ENCODE measurements around the gene NME7. TPM values are rescaled to one million over a fixed set of nuclear protein-coding genes. Genes with fewer than 3 reads are reported as not detected.

The NME7 gene
- total RNA-seq, 2 experiments from 2014 or later: 7.1 to 8.5 TPM

GRCh38 chr1:169318536-169319244, 48.9 kb downstream of the NME7 start:
- Mint-ChIP-seq H3K36me3 (ENCODE audit: low read depth) (peaks cover 3% of the 10 kb centered on the region), H3K4me3 (no peak overlapping the region), H3K9me3 (no peaks in the 10 kb centered on the region), H3K27me3 (ENCODE audit: low read depth) (no peaks in the 10 kb centered on the region), H3K4me1 (ENCODE audit: low read depth) (peaks cover 2% of the 10 kb centered on the region), H3K27ac (no peak overlapping the region)
- intact Hi-C loops (cut with micrococcal nuclease): no loop called here
- DNase-seq: no peak
- CTCF ChIA-PET: no interaction called here

- CTCF ChIA-PET: no interaction called here
- DNase-seq: no peak
- Mint-ChIP-seq H3K36me3 (ENCODE audit: low read depth) (peaks cover 3% of the 10 kb centered on the region), H3K4me3 (no peak overlapping the region), H3K27ac (no peak overlapping the region), H3K27me3 (ENCODE audit: low read depth) (no peaks in the 10 kb centered on the region), H3K9me3 (no peaks in the 10 kb centered on the region), H3K4me1 (ENCODE audit: low read depth) (peaks cover 5% of the 10 kb centered on the region)
- intact Hi-C loops (cut with micrococcal nuclease): no loop called here
These were observed 51.0 kb downstream of the NME7 start for GRCh38 chr1:169316556-169316955.

DNA sequence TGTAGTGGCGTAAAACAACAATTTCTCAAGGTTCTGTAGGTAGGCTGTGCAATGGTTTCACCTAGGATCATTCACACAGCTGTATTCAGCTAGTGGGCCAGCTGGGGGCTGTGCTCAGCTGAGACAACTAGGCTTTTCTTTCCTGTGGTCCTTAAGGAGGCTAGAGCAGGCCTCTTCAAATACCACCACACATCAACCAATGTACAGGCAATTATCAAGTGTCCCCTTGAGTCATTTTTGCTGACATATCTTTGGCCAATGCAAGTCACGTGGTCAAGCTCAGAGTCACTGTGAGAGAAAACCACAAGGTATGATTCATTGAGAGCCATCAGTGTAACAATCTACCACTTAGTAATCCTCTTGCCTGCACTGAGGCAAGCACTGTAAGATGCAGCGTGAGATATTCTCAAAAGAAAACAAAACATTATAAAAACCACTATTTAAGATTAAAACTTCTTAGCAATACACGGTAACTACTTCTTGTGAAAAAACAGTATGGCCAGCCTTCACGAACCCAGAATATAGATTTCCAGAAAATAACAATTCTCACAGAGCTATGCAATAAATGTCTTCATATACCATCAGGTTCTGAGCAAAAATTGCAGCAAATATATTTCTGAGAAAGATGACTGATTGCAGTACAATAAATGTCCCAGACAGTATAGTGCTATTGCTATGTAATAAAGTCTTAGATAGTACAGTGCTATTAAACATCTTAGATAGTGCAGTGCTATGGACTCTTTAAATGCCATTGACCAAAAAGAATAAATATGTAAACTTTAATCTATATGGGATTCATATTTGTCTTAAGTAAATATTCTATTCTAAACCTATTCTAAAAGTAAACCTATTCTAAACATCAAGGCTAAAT, 55.3 kb downstream of the NME7 start:
- intact Hi-C loops (cut with micrococcal nuclease): no loop called here
- H3K4me3 Mint-ChIP-seq: no peak overlapping the region
- no peak overlapping the region for H3K27ac Mint-ChIP-seq
- CTCF ChIA-PET: interaction anchor here (1.0 kb wide), 1 partner anchor 36 kb away, joined by 6 read pairs; no protein-coding TSS in a partner anchor
- peaks cover 12% of the 10 kb centered on the region for H3K4me1 Mint-ChIP-seq (ENCODE audit: low read depth)
- H3K36me3 Mint-ChIP-seq (ENCODE audit: low read depth): peaks cover 5% of the 10 kb centered on the region
- H3K27me3 Mint-ChIP-seq (ENCODE audit: low read depth): no peaks in the 10 kb centered on the region
- peak; percentile 27 for DNase-seq
- H3K9me3 Mint-ChIP-seq: no peaks in the 10 kb centered on the region

GRCh38 chr1:169309178-169310166, 58.1 kb downstream of the NME7 start:
- no peak for DNase-seq
- Mint-ChIP-seq H3K4me3 (no peak overlapping the region), H3K36me3 (ENCODE audit: low read depth) (peaks cover 12% of the 10 kb centered on the region), H3K4me1 (ENCODE audit: low read depth) (peaks cover 12% of the 10 kb centered on the region), H3K27ac (no peak overlapping the region), H3K9me3 (no peaks in the 10 kb centered on the region), H3K27me3 (ENCODE audit: low read depth) (no peaks in the 10 kb centered on the region)
- intact Hi-C loops (cut with micrococcal nuclease): no loop called here
- CTCF ChIA-PET: no interaction called here

- H3K27me3 Mint-ChIP-seq (ENCODE audit: low read depth): no peaks in the 10 kb centered on the region
- H3K36me3 Mint-ChIP-seq (ENCODE audit: low read depth): peaks cover 12% of the 10 kb centered on the region
- H3K4me1 Mint-ChIP-seq (ENCODE audit: low read depth): peaks cover 12% of the 10 kb centered on the region
- no peak overlapping the region for H3K27ac Mint-ChIP-seq
- intact Hi-C loops (cut with micrococcal nuclease): no loop called here
- H3K9me3 Mint-ChIP-seq: no peaks in the 10 kb centered on the region
- no peak for DNase-seq
- CTCF ChIA-PET: no interaction called here
- H3K4me3 Mint-ChIP-seq: no peak overlapping the region
These were observed 59.1 kb downstream of the NME7 start for GRCh38 chr1:169308313-169309039.

- CTCF ChIA-PET: interaction anchor here (0.7 kb wide), 1 partner anchor 965 kb away, joined by 3 read pairs; no protein-coding TSS in a partner anchor
- DNase-seq: no peak
- Mint-ChIP-seq H3K27me3 (ENCODE audit: low read depth) (no peaks in the 10 kb centered on the region), H3K4me3 (no peak overlapping the region), H3K27ac (no peak overlapping the region), H3K4me1 (ENCODE audit: low read depth) (peaks cover 9% of the 10 kb centered on the region), H3K9me3 (no peaks in the 10 kb centered on the region), H3K36me3 (ENCODE audit: low read depth) (peaks cover 12% of the 10 kb centered on the region)
- intact Hi-C loops (cut with micrococcal nuclease): no loop called here
These were observed 60.4 kb downstream of the NME7 start for GRCh38 chr1:169307176-169307575.

DNA sequence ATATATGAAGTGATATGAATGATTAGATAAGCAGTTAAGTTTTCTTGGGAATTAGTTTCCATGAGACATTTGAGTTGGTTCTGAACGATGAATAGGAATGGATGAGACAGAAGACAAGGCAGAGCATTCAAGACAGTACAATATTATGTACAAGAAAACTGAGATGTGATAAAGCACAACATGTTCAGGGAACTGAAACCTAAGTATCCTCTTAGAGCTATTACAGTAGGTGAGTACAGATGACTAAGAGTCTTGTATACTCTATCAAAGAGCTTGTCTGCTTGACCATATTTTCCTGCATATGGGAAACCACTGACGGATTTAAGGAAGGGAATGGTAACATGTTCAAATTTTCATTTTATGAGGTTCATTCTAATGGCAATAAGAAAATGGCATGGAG, 61.6 kb downstream of the NME7 start:
- no peaks in the 10 kb centered on the region for H3K27me3 Mint-ChIP-seq (ENCODE audit: low read depth)
- H3K9me3 Mint-ChIP-seq: no peaks in the 10 kb centered on the region
- no peak overlapping the region for H3K4me3 Mint-ChIP-seq
- CTCF ChIA-PET: interaction anchor here (0.6 kb wide), 1 partner anchor 9 kb away, joined by 3 read pairs; no protein-coding TSS in a partner anchor
- H3K4me1 Mint-ChIP-seq (ENCODE audit: low read depth): peaks cover 8% of the 10 kb centered on the region
- H3K27ac Mint-ChIP-seq: no peak overlapping the region
- intact Hi-C loops (cut with micrococcal nuclease): no loop called here
- no peak for DNase-seq
- peaks cover 14% of the 10 kb centered on the region for H3K36me3 Mint-ChIP-seq (ENCODE audit: low read depth)

GRCh38 chr1:169305356-169305755, 62.2 kb downstream of the NME7 start:
- Mint-ChIP-seq H3K27ac (no peak overlapping the region), H3K36me3 (ENCODE audit: low read depth) (peaks cover 16% of the 10 kb centered on the region), H3K9me3 (no peaks in the 10 kb centered on the region), H3K4me3 (no peak overlapping the region), H3K4me1 (ENCODE audit: low read depth) (peaks cover 8% of the 10 kb centered on the region), H3K27me3 (ENCODE audit: low read depth) (no peaks in the 10 kb centered on the region)
- CTCF ChIA-PET: no interaction called here
- intact Hi-C loops (cut with micrococcal nuclease): no loop called here
- DNase-seq: no peak

GRCh38 chr1:169300854-169301253, 66.7 kb downstream of the NME7 start:
- Mint-ChIP-seq H3K4me3 (no peak overlapping the region), H3K9me3 (no peaks in the 10 kb centered on the region), H3K4me1 (ENCODE audit: low read depth) (no peaks in the 10 kb centered on the region), H3K27ac (no peak overlapping the region), H3K27me3 (ENCODE audit: low read depth) (no peaks in the 10 kb centered on the region), H3K36me3 (ENCODE audit: low read depth) (peaks cover 7% of the 10 kb centered on the region)
- no peak for DNase-seq
- intact Hi-C loops (cut with micrococcal nuclease): no loop called here
- CTCF ChIA-PET: no interaction called here

- CTCF ChIA-PET: no interaction called here
- H3K4me3 Mint-ChIP-seq: no peak overlapping the region
- H3K27me3 Mint-ChIP-seq (ENCODE audit: low read depth): no peaks in the 10 kb centered on the region
- no peak for DNase-seq
- peaks cover 7% of the 10 kb centered on the region for H3K36me3 Mint-ChIP-seq (ENCODE audit: low read depth)
- intact Hi-C loops (cut with micrococcal nuclease): no loop called here
- no peaks in the 10 kb centered on the region for H3K9me3 Mint-ChIP-seq
- H3K4me1 Mint-ChIP-seq (ENCODE audit: low read depth): no peaks in the 10 kb centered on the region
- no peak overlapping the region for H3K27ac Mint-ChIP-seq
These were observed 69.2 kb downstream of the NME7 start for GRCh38 chr1:169298441-169298840.

GRCh38 chr1:169295846-169296245, 71.8 kb downstream of the NME7 start:
- Mint-ChIP-seq H3K27ac (no peak overlapping the region), H3K27me3 (ENCODE audit: low read depth) (no peaks in the 10 kb centered on the region), H3K36me3 (ENCODE audit: low read depth) (peaks cover 9% of the 10 kb centered on the region), H3K9me3 (no peaks in the 10 kb centered on the region), H3K4me1 (ENCODE audit: low read depth) (no peaks in the 10 kb centered on the region), H3K4me3 (no peak overlapping the region)
- no peak for DNase-seq
- CTCF ChIA-PET: no interaction called here
- intact Hi-C loops (cut with micrococcal nuclease): no loop called here
